NCI-H82 (cell line): ENCODE measurements around the gene COMMD10.
"Not testable (repeated sequence)": the region's sequence is repeated elsewhere in the genome, so short reads cannot be mapped to it uniquely, and the experiment has no call there.

ENCODE experiments used
- DNase-seq: peaks from one replicate; lab custom pipeline; 2025; lab: John Stamatoyannopoulos, UW

The COMMD10 gene

GRCh38 chr5:116084871-116085715, at the start of gene COMMD10:
COMMD10 (plus strand) TSS chr5:116085025.
- peak; percentile 82 for DNase-seq

GRCh38 chr5:116035123-116035522, 49.7 kb upstream of the COMMD10 start:
- no peak for DNase-seq

GRCh38 chr5:116037236-116037822, 47.5 kb upstream of the COMMD10 start:
- no peak for DNase-seq

- DNase-seq = no peak
Observed at GRCh38 chr5:116038817-116039216, 46.0 kb upstream of the COMMD10 start.

GRCh38 chr5:116042375-116042774, 42.5 kb upstream of the COMMD10 start:
- DNase-seq = no peak

- peak; percentile 8 for DNase-seq
Observed at GRCh38 chr5:116044073-116044472, 40.8 kb upstream of the COMMD10 start.

GRCh38 chr5:116045821-116046220, 39.0 kb upstream of the COMMD10 start:
- peak; percentile 1 for DNase-seq

GRCh38 chr5:116046261-116046660, 38.6 kb upstream of the COMMD10 start:
- DNase-seq = no peak

- no peak for DNase-seq
Observed at GRCh38 chr5:116046823-116047222, 38.0 kb upstream of the COMMD10 start.

GRCh38 chr5:116058346-116058936, 26.4 kb upstream of the COMMD10 start:
- DNase-seq = no peak

DNA sequence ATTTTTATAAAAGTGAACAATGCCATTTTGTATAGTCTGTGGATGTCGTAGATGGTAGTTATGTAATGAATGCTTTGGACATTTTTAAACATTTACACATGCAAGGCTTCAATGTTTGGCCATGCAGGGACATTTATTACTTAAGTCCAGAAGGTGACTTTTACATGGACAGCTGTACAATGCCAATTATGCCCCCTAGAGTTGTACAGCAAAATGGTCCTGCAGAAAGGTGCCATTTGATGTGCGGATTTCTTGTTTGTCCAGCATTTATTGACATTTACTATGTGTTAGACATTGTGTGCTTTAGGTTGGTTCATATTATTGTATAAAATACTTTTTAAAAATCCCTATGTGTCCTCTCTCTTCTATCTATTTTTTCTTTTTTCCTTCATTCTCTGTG, 22.5 kb upstream of the COMMD10 start:
- DNase-seq = no peak

DNA sequence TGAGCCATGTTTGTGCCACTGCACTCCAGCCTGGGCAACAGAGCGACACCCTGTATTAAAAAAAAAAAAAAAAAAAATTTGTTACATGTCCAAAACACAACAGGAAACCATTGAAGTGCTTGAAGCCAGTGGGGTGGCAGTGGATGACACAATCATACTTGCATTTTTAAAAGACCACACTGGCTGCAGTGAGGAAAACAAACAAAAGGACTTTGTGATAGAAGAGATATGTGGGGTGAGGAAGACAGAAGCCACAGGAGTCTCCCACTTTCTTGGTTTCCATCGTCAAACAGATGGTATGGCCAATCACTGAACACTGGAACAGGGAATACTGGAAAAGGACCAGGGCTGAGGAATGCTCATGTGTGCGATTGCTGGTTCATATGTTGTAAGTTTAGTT, 20.9 kb upstream of the COMMD10 start:
- DNase-seq = no peak

DNA sequence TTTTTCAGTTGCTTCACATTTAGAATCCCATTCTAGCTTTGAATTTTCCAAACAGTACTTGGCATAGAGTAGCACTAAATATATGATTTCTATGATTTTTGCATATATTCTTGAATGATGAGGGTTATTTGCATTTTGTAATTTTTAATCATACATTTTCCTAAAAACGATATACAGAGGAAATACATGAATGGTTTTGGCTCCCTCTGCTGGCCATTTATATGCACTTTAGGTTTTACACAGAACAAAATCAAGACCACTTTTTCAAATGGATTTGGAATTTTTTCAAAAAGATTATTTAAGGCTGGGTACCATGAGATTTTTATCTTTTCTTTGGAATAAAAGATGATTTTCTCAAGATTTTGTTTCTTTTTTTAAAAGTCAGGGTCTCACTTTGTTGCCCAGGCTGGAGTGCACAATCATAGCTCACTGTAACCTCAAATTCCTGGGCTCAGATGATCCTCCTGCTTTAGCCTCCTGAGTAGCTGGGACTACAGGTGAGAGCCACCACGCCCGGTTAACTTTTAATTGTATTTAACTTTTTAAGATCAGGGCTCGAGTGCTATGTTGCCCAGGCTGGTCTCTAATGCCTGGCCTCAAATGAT, 16.7 kb upstream of the COMMD10 start:
- DNase-seq = peak; percentile 59

DNA sequence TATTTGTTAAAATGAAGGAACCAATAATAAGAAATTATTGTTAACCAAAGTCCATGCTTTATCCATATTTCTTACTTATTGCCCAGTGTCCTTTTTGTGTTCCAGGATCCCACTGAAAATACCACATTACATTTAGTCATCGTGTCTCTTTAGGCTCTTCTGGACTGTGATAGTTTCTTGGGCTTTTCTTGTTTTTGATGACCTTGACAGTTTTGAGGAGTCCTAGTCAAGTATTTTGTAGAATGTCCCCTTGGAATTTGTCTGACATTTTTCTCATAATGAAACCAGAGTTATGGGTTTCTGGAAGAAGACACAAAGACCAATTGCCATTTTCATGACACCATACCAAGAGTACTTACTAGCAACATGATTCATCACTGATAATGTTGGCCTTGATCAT, 13.6 kb upstream of the COMMD10 start:
- no peak for DNase-seq

GRCh38 chr5:116075191-116075831, 9.5 kb upstream of the COMMD10 start:
- DNase-seq = peak; percentile 34

- DNase-seq = no peak
Observed at GRCh38 chr5:116076496-116076895, 8.3 kb upstream of the COMMD10 start.

GRCh38 chr5:116078199-116078598, 6.6 kb upstream of the COMMD10 start:
- no peak for DNase-seq

DNA sequence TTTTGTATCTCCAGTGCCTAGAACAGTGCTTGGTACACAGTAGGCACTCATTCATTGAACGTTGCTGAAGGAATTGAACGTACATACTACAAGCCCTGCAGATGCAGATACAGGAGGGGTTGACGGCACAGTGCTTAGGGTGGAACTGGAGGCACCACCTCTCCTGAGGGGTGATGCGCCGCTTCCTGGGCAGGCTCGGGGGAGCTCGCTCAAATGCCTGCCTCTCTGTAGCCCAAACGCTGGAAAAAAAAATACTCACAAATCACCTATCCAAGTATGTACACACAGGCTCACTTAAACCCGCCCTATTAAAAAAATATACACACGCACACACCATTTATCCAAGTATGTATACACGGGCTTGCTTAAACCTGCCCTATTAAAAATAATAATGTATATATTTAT, 536 bp upstream of the COMMD10 start:
- DNase-seq = peak; percentile 39

- DNase-seq = not testable (repeated sequence)
Observed at GRCh38 chr5:116086309-116086708, 1.5 kb downstream of the COMMD10 start.

DNA sequence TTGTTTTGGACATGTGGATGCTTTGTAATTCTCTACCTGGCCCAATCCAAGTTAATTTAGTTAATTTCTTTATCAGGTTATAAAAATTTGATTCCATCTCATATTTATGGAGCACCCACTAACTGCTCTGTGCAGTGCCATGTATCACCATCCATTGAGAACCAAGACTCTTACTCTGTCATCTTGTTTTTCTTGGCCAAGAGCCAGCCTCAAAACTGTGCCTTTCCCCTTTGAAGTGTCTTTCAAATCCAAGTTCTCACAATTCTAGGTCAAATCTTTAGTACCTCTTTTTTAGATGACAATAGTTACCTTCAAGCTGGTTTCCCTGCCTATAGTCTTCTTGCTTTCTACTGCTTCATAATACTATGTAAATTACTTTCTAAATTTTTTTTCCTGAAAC, 3.2 kb downstream of the COMMD10 start:
- no peak for DNase-seq

GRCh38 chr5:116090302-116090701, 5.5 kb downstream of the COMMD10 start:
- DNase-seq = no peak

GRCh38 chr5:116091416-116091815, 6.6 kb downstream of the COMMD10 start:
- DNase-seq = no peak
